Measurements from ENCODE around the gene SEC14L3.
"Not testable (repeated sequence)": the region's sequence is repeated elsewhere in the genome, so short reads cannot be mapped to it uniquely, and the experiment has no call there.

Gene SEC14L3

DNA sequence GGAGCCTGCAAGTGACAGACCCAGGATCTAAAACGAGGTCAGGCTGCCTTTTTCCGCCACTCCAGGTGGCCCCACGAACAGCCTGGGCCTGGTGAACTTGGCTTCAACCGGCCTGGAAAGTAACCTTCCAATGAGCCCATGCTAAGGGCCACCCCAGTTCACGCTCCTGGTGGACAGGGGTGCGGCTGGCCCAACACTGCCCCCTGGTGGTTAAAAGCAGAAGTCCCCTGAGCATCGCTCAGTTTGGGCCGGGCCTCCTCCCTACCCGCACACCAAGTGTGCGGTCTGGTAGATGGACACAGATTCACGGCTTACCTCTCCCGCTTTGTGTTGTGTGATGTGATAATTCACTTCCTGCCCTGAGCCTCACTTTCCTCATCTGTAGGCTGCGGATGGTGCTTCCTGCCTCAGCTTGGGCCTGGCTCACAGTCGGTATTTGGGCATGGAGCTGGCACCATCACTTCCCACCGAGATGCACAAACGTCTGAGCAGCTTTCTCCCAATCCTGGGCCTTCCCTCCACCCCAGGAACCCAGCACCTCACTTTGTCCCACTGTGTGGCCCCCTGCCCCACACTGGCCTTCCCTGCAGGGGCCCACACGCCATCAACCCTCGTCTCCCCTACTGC, 13.7 kb upstream of the SEC14L3 start:
- peak; percentile 66 to 73 for DNase-seq

- DNase-seq: no peak
Observed at GRCh38 chr22:30483169-30483568, 11.4 kb upstream of the SEC14L3 start.

- no peak for DNase-seq
Observed at GRCh38 chr22:30481711-30482110, 9.9 kb upstream of the SEC14L3 start.

GRCh38 chr22:30479981-30480380, 8.2 kb upstream of the SEC14L3 start:
- no peak for DNase-seq

GRCh38 chr22:30474683-30475424, 3.0 kb upstream of the SEC14L3 start:
- peak in 1 of 2 experiments; percentile 8 for DNase-seq

DNA sequence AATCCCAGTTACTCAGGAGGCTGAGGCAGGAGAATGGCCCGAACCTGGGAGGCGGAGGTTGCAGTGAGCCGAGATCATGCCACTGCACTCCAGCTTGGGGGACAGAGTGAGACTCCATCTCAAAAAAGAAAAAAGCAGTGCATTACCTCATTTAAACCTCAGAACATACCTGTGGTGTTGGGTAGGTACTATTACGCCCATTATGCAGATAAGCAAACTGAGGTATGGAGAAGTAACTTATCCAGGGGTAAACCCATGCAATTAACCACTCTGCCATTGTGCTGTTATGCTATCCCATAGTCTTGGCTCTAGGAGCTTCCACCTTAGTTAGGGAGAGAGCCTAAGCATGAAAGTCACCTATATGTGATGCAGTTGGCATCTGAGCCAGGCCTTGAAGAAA, 2.3 kb upstream of the SEC14L3 start:
- no peak for DNase-seq

- DNase-seq: no peak
Observed at GRCh38 chr22:30472994-30473720, 1.3 kb upstream of the SEC14L3 start.

- DNase-seq: no peak
Observed at GRCh38 chr22:30470655-30471054, 1.2 kb downstream of the SEC14L3 start.

- no peak for DNase-seq
Observed at GRCh38 chr22:30469165-30469564, 2.7 kb downstream of the SEC14L3 start.

GRCh38 chr22:30460555-30460954, 11.3 kb downstream of the SEC14L3 start:
- not testable (repeated sequence) for DNase-seq

- no peak for DNase-seq
Observed at GRCh38 chr22:30460147-30460546, 11.7 kb downstream of the SEC14L3 start.

- DNase-seq: no peak
Observed at GRCh38 chr22:30459181-30460052, 12.4 kb downstream of the SEC14L3 start.

GRCh38 chr22:30457981-30458380, 13.8 kb downstream of the SEC14L3 start:
- DNase-seq: no peak

- no peak for DNase-seq
Observed at GRCh38 chr22:30455075-30455840, 16.6 kb downstream of the SEC14L3 start.

DNA sequence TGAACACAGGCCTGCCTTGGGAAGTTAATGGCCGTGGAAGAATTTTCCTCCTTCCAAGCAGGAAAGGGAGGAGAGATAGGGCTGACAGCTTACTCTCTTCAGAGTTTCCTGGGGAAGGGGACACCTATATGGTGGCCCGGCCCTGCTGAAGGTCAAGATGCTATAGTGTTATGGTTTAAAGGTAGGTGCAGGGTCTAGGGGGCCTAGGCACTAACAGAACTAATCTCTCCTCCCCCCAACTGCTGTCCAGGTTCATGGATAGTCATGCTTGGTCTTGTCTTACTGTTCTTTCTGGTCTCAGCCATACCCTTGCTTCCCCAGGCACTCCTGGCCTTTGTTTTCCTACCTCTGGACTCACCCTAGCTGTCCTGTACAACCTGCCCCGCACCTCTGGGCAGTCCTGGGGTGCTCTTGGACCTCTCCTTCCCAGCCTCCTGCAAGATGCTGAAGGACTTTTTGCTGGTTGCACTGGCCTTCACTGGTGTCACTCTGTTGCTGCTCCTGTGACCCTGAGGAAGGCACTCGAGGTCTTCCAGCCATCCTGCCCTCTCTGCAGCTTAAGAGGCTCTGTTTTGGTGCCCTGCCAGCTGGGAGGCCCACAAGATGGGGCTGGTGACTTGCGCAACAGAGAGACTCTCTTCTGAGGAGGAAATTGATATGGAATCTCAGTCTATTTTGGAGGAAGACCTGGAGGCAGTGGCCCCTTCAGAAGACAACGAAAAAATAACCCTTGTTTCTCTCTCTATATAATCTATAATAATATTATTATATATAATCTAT, 17.9 kb downstream of the SEC14L3 start:
- no peak for DNase-seq

GRCh38 chr22:30452861-30453260, 19.0 kb downstream of the SEC14L3 start:
- no peak for DNase-seq

- not testable (repeated sequence) for DNase-seq
Observed at GRCh38 chr22:30451488-30451887, 20.3 kb downstream of the SEC14L3 start.

DNA sequence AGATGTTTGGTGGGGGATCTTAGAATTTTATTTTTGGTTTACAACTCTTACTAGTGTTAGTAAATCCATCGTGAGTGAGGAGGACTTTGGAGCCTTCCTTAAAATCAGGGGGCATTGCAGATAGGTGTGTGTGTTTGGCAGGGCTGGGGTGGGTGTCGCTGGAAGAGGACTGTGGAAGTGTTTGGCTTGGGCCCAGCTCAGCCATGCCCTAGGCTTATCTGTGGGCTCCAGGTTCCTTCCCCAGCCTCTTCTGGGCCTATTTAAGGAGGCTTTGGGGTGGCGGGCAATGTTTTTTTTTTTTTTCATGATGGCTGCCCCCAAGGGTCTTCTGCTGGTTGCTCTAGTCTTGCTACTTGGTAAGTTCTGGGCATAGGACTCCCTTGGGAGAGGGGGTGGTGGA, 24.2 kb downstream of the SEC14L3 start:
- no peak for DNase-seq

DNA sequence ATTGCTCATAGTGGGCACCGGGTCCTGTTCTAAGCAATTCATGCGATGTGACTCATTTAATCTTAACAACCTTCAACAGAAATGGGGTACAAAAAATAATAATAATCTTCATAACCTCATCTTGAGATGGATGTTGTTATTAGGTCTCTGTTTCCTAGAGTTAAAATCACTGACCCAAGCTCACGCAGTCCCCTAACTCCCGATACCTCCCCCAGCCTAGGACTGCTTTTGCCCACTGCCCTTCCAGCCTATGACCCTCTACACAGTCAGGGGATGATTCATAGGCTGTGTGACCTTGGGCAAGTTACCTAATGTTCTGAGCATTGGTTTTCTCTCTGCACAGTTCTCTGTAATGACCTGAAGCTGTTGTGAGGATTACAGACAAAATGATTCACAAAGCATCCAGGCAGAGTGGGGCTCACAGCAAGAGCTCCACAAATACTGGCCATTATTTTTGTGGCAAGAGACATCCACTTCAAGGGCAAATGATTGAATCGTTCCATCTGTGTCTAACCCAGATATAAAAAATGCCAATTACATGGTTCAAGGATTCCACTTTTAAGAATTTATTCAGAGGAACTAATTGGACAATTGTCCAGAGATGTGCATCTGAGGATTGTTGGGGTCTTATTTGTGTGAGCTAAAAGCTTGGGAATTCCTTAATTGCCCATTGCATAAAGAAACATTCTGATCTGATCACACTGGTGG, 26.2 kb downstream of the SEC14L3 start:
- no peak for DNase-seq

- DNase-seq: peak; percentile 22 to 44
Observed at GRCh38 chr22:30444632-30445437, 27.0 kb downstream of the SEC14L3 start.

Data from activated CD4-positive, alpha-beta T cell treated with anti-CD3 and anti-CD28 coated beads, Interleukin-2, amount 50 U/mL, for 4 hours (primary cell).